ENCODE data around the gene PFKFB1.

GRCh38 chrX:55028611-55029010 lies 34.6 kb upstream of the PFKFB1 start:
- no peak for TF ChIP-seq POLR2AphosphoS5 (IDR thresholded peaks at IDR 0.05; ENCODE audit: low read depth, low read length)
- TF ChIP-seq NFAT5 (CRISPR knock-in tag; IDR thresholded peaks at IDR 0.05) = no peak
- no peak for TF ChIP-seq CTCF (CRISPR knock-in tag; IDR thresholded peaks at IDR 0.05)
- TF ChIP-seq KIAA2018 (CRISPR knock-in tag; IDR thresholded peaks at IDR 0.05; ENCODE audit: borderline replicate concordance) = no peak
- TF ChIP-seq DRAP1 (CRISPR knock-in tag; IDR thresholded peaks at IDR 0.05) = no peak
- no peak for TF ChIP-seq CEBPB (IDR thresholded peaks at IDR 0.05; ENCODE audit: borderline replicate concordance, low read depth, low read length)
- no peak for TF ChIP-seq FOXM1 (CRISPR knock-in tag; IDR thresholded peaks at IDR 0.05)
- TF ChIP-seq RAD21 (CRISPR knock-in tag; IDR thresholded peaks at IDR 0.05) = no peak

All from HepG2 (cell line).